Suprapubic skin (tissue), 3 donors: Measurements from ENCODE around the gene CRTAC1.

Source experiments
- POLR2A ChIP-seq, 2 donors: fragments of 450-650 bp; IDR thresholded peaks; one replicate each; pipeline ENCODE4 v1.6.1; 2017; ENCODE audit warnings: antibody characterized with exemption in 2 of 2, mild to moderate bottlenecking in 2 of 2, moderate library complexity in 2 of 2
- TF ChIP-seq, protein P1 (sequence below), 2 donors: fragments of 200-600 bp in 1 of 2; fragments of 450-650 bp in 1 of 2; sonication (generic) in 1 of 2; IDR thresholded peaks; one replicate each; pipeline ENCODE4 v1.5.1; 2016 to 2019; ENCODE audit warnings: antibody characterized with exemption in 2 of 2, mild to moderate bottlenecking in 1 of 2, moderate library complexity in 1 of 2

DNA sequence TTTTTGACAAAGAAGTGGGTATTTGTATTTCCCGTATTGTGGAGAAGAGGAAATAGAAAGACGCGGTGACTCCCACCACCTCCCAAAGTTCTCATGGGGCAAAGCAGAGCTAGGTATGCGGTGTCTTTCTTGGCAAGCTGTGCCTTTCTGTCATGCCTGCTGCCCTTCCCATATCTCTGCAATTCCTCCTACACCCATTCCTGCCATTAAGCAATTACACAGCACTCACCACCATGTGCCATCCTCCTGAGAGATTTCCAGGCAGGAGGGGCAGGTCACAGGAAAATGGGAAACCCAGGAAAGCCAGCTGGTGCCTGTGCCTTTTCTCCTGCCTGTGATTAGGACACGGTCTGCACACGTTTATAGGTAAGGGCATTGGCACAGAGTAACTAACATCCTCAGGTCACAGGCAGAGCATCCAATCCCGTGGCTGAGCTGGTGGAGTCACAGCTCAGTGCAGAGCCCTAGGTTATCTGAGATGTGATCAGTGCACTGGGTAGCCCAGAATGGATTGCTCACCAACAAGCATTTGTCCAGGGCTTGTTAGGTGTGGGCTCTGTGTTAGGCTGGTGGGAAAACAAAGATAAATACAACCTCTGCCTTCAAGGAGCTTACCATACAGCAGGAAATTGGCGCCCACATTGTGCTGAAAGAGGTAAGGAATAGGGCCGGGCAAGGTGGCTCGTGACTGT is 9.4 kb upstream of the CRTAC1 start:
- TF ChIP-seq, protein P1, sequence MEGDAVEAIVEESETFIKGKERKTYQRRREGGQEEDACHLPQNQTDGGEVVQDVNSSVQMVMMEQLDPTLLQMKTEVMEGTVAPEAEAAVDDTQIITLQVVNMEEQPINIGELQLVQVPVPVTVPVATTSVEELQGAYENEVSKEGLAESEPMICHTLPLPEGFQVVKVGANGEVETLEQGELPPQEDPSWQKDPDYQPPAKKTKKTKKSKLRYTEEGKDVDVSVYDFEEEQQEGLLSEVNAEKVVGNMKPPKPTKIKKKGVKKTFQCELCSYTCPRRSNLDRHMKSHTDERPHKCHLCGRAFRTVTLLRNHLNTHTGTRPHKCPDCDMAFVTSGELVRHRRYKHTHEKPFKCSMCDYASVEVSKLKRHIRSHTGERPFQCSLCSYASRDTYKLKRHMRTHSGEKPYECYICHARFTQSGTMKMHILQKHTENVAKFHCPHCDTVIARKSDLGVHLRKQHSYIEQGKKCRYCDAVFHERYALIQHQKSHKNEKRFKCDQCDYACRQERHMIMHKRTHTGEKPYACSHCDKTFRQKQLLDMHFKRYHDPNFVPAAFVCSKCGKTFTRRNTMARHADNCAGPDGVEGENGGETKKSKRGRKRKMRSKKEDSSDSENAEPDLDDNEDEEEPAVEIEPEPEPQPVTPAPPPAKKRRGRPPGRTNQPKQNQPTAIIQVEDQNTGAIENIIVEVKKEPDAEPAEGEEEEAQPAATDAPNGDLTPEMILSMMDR (IDR thresholded peaks at IDR 0.05), result no peak
- no peak for TF ChIP-seq POLR2A (IDR thresholded peaks at IDR 0.05)
